DMS 273 treated with DMSO at 0.1 percent for 48 hours (cell line): Measurements from ENCODE around the gene CDC14A.
"Not testable (repeated sequence)": the region's sequence is repeated elsewhere in the genome, so short reads cannot be mapped to it uniquely, and the experiment has no call there.

Experiments
- DNase-seq: peaks from one replicate; lab custom pipeline; 2025; lab: John Stamatoyannopoulos, UW

CDC14A gene

DNA sequence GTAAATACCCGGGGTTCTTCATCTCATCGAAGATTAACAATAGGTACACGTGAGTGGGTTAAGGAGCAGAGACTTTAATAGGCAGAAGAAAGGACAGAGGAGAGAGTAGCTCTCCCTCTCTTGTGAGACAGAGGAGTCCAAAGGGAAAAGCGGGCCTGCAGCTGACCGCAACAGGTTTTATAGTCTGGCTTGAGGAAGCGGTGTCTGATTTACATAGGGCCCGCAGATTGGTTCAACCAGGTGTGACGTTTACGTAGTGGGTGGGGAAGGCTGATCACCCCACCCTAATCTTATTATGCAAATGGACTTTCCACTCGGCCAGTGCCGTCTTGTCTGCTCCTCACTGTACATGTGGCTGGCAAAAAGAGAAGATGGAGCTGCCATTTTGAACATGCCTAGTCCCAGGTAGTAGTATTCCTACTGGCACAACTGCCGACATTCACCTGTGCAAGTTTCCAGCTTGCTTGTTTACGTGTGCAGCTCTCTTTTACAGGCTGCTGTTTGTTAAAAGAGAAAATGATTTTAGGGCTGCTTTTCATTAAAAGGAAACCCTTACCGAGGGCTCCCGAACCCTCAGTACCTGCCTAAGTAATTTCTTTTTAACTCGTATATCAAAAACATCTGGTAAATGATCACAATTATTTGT lies 10.6 kb downstream of the CDC14A start:
- no peak for DNase-seq

DNA sequence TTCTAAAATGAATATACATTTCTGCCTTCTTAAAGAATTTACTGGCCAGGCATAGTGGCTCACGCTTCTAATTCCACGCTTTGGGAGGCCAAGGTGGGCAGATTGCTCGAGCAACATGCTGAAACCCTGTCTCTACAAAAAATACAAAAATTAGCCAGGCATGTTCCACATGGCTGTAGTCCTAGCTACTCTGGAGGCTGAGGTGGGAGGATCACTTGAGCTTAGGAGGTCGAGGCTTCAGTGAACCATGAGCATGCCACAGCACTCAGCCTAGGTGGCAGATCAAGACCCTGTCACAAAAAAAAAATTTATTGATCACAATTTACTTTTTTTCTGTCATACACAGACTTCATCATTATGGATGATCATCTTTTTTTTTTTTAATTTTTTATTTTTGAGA lies 11.5 kb downstream of the CDC14A start:
- no peak for DNase-seq

DNA sequence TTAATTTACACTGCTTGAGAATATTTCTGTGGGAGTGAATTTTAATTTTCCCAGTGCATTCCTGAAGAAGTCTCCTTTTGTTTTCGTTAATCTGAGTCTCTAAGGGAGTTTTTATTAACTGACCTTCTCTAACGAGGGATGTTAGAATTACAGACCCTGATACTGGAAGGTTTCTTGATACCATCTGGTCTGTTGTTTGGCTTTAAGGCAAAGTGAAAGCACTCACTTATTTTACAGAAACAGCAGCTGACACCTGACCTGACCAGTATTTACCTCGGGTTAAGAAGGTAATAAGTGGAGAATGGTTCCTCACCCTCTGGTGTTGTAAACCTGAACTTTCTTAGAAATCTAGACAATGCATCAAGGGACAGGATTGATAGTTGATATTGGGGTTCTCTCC lies 12.4 kb downstream of the CDC14A start:
- peak; percentile 24 for DNase-seq

DNA sequence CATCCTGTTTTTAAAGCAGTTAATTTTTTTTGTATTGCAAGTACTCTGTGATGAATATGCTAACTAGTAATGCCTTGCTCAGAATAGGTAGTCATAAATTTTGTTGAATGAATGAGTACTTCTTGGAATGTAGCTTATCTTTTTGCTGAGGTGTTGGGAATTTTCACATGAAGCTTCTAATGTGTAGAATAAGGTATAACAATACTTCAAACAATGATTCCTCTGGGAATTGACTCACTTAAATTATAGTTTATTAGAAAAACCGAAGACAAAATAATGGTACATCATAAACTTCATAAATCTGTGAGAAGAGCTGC lies 13.9 kb downstream of the CDC14A start:
- no peak for DNase-seq

DNA sequence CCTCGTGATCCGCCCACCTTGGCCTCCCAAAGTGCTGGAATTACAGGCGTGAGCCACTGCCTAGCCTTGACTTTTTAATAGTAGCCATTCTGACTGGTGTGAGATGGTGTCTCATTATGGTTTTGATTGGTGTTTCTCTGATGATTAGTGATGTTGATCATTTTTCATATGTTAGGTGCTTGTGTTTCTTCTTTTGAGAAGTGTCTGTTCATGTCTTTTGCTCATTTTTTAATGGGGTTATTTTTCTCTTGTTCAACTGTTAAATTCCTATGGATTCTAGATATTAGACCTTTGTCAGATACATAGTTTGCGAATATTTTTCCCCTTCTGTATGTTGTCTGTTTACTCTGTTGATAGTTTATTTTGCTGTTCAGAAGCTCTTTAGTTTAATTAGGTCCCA lies 17.0 kb downstream of the CDC14A start:
- DNase-seq: not testable (repeated sequence)

DNA sequence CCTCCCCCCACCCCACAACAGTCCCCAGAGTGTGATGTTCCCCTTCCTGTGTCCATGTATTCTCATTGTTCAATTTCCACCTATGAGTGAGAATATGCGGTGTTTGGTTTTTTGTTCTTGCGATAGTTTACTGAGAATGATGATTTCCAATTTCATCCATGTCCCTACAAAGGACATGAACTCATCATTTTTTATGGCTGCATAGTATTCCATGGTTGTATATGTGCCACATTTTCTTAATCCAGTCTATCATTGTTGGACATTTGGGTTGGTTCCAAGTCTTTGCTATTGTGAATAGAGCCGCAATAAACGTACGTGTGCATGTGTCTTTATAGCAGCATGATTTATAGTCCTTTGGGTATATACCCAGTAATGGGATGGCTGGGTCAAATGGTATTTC lies 21.6 kb downstream of the CDC14A start:
- not testable (repeated sequence) for DNase-seq

DNA sequence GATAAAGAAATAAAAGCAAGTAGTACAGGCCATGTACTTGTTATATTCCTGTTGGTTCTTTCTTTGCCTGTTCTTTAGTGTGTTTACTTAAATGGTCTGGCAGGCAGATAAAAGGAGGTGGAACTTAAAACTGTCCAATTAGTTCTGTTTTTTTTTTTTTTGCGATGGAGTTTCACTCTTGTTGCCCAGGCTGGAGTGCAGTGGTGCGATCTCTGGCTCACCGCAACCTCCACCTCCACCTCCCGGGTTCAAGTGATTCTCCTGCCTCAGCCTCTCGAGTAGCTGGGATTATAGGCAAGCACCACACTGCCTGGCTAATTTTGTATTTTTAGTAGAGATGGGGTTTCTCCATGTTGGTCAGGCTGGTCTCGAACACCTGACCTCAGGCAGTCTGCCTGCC lies 24.6 kb downstream of the CDC14A start:
- DNase-seq: not testable (repeated sequence)

DNA sequence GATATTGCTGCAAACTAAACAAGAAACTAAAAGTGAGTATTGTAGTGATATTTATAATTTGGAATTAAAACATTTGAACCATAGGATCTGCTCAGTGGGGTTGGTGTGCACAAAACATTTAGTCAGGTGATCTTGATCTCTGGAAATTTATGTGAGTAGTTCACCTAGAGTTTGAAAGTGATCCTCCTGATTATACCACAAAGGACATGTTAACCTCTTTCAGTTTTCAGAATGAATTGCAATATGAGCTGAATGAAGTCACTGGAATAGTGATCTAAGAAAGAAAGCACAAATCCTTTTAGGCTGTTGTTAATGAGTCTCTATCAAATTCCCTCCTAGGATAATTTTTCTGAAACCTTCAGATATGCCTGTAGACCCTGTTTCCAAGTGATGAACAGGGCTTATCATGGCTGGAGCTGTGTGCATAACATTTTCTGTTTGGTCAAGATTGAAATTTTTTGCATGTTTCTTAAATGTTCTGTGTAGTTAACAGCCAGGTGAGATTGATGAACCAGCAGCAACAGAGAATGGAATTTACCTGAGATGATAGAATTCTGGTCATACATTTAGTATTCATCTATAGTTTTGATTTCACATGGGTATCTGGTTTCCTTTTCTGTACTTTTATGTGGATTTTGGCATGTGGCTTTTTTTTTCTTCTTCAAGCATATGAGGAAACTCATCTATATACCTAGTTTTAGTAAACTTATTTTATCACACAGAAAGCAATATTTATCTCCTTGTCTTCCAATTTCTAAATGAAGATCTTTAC lies 25.5 kb downstream of the CDC14A start:
- no peak for DNase-seq

DNA sequence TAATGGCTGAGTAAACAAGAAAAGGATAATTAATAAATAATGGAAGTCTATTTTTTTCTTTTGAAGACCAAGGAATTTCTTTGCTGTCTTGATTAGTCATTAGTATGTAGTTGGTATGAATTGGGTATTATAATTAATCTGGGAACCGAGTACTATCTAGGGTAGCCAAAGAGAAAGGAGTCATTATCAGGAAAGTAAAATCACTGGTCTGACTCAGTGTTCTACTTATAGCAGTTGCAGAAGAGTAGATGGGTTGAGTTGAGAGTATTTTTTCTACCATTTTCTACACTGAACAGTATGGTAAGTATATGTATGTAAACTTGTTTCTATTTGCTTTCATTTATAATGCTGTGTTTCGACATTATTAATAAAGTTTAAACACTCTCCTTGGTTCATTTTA lies 26.6 kb downstream of the CDC14A start:
- no peak for DNase-seq

DNA sequence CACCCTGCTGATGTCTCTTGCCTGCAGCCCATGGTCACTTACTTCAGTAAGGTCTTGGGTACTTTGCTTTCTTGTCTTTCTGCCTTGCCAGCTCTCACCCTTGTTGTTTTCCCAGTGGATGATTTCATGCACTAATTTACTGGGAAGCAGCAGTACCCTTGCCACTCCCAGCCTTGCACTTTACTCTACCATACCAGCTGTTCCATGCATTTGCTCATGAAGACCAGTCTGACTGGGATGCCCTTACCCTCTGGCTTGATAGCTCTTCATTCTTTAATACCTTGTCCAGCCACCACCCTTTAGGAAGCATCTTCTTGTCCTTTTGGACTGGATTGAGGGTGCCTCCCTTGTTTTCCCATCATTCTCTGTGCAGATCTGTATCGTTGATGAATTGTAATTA lies 28.3 kb downstream of the CDC14A start:
- no peak for DNase-seq

DNA sequence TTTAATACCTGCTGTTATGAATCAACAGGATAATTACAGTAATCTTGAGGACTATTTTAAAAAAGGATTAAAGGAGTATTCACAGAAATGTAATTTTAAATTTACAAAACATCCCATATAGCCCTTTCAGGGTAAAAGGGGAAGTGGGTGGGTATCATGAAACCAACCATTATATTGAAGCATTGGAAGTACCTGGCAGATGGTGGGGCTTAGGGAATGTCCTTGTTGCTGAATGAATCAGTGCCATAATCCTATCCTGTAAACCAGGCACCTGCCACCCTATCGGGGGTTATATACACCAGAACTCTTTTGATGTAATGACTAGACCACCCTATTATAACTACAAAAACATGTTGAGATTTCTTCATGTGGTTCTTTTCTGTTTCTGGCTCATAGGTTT lies 30.4 kb downstream of the CDC14A start:
- no peak for DNase-seq

DNA sequence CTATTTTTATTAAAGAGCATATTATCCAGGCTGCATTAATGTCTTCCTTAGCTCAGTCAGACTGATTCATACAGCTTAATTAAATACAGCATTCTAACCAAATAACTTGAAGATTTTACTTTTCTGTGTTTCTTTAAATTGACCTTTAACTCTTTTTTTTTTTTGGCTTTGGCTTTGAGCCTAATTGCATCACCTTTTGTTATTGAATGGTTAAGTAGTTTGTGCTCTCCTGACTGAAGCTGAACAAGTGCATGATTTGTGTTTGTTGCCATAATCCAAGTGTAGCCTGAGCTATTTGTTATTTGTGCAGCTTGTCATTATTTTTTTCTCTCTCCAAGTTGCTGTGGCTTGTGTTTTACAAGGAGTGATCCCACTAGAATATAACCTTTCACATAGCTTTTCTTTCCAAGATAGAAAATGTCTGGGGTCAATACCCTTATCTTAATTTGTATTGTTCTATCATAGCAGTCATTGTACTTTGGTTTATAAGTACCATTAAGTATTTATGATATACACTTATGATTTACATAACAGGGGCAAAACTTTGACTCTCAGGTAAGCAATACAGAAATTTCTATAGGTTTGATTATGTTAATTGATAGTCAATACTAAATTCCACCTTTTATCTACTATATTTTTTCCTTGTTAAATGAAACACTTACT lies 31.6 kb downstream of the CDC14A start:
- no peak for DNase-seq

DNA sequence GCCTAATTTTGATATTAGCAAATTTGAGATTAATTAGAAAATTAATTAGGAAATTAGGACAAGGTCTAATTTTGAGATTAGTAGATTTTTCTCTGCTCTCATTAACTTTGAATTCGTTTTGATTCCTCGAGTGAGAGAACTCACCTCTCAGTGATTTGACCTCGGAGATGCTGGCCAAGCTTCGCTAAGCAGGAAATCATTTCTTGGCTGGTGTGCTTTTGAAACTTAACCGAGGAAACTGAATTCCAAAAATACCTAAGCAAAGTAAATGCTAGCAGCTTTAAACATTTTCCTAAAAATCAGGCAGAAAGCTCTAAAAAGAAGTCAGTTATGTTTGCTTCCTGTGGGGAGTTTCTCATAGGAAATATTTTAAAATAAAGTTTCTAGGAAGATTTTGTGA lies 34.9 kb downstream of the CDC14A start:
- no peak for DNase-seq

DNA sequence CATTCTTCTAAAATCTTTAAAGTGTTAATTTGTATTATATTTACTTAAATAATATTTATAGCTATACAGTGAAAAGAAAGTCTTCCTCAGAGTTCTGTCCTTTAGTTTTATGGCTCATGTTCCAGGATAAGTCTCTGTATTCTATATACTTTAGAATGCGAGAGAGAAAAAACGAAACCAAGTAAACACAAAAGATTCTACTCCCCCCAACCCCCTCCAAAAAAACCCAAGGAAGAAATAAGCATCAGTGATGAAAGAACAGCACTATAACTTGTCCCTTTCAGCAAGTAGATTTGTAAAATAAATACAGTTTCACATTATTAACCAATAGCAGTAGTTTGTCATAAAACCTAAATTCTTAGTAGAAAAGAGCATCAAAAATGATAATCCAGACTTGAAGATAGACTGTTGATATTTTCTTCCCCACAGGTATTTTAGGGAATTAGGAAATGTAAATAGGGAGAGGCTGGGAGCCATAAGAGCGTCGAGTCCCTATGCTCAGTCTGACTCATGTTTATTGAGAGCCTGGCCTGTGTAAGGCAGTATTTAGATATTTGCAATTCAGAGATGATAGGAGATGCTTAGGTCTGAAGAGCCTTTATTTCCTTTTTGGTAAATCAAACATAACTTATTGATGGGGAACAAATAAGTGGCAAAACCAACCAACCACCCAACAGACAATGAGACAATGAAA lies 35.5 kb downstream of the CDC14A start:
- DNase-seq: no peak

DNA sequence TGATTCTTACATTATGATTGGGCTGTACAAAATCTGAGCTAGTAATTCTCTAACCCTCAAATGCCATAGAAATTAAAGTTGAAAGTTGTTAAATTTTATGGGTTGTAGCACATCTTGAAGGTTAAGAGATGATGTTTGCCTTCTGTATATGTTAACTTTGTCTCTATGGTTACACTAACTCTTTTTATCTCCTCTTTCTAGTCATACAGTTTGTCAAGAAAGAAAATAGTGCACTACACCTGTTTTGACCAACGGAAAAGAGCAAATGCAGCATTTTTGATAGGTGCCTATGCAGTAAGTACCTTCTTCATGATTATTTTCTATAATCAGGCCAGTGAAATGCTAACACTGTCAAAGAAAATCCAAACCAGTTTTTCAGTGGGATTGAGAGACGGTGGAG lies 38.2 kb downstream of the CDC14A start:
- DNase-seq: no peak

DNA sequence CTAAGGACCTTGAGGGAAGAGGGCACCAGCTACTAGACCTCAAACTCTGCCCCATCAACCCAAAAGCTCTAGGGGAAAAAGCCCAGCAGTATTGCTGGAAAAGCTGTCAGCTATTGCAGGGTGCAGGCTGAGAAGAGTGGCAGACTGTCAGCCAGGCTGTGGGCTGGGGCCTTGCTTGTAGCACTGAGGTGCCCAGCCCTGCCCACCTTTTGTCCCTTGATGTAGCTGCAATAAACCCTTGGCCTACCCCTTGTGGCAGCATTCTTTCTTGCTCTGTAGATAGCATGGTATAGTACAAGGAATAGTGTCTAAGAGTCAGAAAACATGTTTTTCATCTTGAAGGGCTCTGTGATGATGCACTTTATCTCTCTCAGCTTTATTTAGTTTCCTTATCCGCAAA lies 39.4 kb downstream of the CDC14A start:
- DNase-seq: no peak

DNA sequence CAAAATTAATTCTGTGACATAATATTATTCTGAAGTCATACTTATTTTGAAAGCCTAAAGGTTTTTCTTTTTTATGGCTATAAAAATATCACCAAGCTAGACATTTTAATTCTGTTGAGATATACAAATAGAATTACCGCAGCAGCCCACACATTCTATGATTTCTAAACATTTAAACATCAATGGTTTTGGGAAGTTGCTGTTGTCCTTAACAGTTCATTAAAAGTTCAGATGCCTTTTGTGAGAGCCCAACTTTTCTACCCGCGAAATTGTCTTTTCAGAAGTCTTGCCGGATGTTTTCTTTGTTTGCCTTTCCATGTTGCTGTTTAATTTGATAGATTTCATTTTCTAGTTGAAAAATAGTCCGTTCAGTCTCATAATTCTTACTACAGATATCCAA lies 40.5 kb downstream of the CDC14A start:
- no peak for DNase-seq

DNA sequence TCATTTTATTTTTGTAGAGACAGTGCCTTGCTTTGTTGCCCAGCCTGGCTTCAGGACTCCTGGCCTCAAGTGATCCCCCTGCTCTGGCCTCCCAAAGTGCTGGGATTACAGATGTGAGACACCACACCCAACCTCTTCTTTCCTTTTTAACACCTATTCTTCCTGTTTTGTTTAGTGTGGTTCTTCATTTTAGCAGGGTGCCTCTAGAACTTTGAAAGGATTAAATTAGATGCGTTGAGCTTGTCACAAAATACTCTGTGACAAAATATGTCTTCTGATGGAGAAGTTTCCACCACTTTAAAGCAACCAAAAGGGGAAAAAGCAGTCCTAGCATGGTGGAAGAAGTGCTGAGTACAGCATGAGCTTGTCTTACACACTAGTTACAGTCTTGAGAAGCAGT lies 42.0 kb downstream of the CDC14A start:
- no peak for DNase-seq

DNA sequence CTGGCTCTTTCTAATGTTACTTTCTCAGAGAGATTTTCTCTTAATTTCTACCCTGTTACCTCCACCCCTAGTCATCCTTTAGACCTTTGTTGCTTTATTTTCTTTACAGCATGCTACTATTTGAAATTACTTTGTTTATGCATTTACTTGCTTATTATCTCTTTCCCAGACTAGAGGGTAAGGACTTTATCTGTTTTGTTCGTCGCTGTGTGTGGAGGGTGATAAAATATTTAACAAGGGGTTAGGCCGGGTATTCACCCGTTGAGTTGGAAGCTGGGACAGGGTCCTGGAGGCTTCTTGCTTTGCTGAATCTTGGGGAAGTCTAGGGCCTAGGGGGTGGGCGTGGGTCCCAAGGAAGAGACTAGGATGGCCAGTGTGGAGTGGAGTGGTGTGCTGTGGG lies 43.6 kb downstream of the CDC14A start:
- DNase-seq: no peak

DNA sequence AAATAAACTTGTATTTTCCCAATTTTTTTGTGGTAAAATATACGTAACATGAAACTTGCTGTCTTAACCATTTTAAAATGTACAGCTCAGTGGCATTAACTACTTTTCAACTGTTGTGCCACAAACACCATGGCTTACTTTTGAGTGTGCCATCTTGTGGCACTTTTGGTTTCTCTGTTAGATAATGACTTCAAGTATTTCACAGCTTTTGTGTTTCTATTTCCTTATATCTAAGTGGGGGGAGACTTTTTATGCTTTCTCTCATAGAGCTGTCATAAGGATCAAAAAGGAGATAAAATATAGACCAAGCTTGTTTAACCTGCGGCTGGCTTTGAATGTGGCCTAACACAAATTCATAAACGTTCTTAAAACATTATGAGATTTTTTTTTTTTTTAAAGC lies 44.3 kb downstream of the CDC14A start:
- no peak for DNase-seq

DNA sequence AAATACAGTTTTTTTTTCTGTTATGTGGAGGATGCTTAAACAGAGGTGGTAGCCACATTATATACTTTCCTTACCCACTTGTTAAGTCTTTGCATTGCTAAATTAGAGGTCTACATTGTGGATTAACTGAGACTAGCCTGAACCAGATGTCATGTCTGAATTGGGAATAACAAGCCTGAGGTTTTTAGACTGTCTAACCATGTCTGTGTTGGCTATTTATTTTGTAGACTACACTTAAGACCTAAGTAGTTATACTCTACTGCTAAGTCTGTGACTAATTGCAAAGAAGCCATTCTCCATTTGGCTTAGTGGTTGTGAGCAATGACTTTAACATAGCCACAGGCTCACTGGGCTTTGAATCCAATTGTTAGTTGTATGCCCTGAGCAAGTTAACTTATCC lies 45.4 kb downstream of the CDC14A start:
- no peak for DNase-seq

DNA sequence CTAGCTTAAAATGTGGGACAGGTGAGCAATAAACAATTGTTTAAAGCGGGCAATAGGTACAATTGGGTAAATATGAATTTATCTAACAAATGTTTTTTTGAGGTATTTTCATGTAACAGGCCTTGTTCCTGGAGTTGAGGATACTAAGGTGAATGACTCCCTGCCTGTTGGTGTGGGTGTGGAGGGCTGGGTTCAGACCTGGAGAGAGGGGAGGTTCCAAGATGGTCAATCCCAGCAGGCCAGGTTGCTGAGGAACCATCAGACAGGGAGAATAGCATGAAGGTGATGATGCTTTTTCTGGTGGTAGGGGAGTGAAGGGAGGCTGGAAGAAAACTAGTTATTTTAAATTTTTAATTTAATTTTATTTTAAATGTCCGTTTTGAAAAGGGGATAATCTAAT lies 46.3 kb downstream of the CDC14A start:
- no peak for DNase-seq

DNA sequence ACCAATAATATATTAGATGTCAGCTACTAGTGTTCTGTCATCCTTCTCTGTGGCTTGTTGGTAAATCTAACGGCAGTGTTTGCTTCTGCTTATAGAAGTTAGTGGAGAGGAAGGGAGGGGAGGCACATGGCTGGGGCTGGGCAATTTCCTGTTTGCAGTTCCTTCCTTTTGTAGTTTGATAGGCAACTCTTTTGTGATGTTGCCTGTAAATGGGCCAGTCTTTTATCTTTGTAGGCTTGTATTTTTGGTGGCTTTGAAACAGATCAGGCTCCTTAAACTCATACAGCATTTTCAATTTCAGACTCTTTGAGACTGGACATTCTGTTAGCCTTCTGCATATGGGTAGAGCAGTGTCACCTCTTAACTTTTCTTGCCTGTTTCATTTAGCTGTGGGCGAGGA lies 48.1 kb downstream of the CDC14A start:
- DNase-seq: no peak
